Suprapubic skin (tissue), 4 donors: Measurements from ENCODE around the gene GABRR3. TPM values are rescaled to one million over a fixed set of nuclear protein-coding genes. Genes with fewer than 3 reads are reported as not detected.

Experiments used
- DNase-seq, 2 donors: peaks; one replicate each; pipeline ENCODE4 v3.0.0-alpha.2; 2019; ENCODE audit warnings: low spot score in 2 of 2
- H3K27ac ChIP-seq: fragments of 200-600 bp; sonication (generic); one replicate; pipeline ENCODE4 v1.5.1; 2019
- H3K27me3 ChIP-seq: fragments of 200-600 bp; sonication (generic); one replicate; pipeline ENCODE4 v1.5.1; 2019
- H3K36me3 ChIP-seq: fragments of 200-600 bp; sonication (generic); one replicate; pipeline ENCODE4 v1.5.1; 2019
- H3K4me1 ChIP-seq: fragments of 200-600 bp; sonication (generic); one replicate; pipeline ENCODE4 v1.5.1; 2019
- H3K4me3 ChIP-seq: fragments of 200-600 bp; sonication (generic); one replicate; pipeline ENCODE4 v1.5.1; 2019; ENCODE audit warnings: mild to moderate bottlenecking
- H3K9me3 ChIP-seq: fragments of 200-600 bp; sonication (generic); one replicate; pipeline ENCODE4 v1.5.1; 2019
- EP300 ChIP-seq: sonication (generic); formaldehyde crosslinking; IDR thresholded peaks from one replicate; pipeline ENCODE4 v1.6.1; 2017; ENCODE audit warnings: antibody characterized with exemption
- POLR2A ChIP-seq, 2 donors: fragments of 450-650 bp; IDR thresholded peaks; one replicate each; pipeline ENCODE4 v1.6.1; 2017; ENCODE audit warnings: antibody characterized with exemption in 2 of 2, mild to moderate bottlenecking in 2 of 2, moderate library complexity in 2 of 2
- POLR2AphosphoS5 ChIP-seq, 3 donors: sonication (generic); formaldehyde crosslinking; IDR thresholded peaks; one replicate each; pipeline ENCODE4 v1.6.1; 2017; ENCODE audit warnings: antibody characterized with exemption in 3 of 3
- WGBS: methylation state at CpG from one replicate; pipeline ENCODE4 v1.1.5; 2018; 5-methylcytosine and 5-hydroxymethylcytosine counted together
- total RNA-seq, 4 donors: library from RNA; depleted of rRNA; stranded (reverse); fragments of >200 nt; gene quantifications; one replicate each; pipeline ENCODE4 v1.1.0, GENCODE V29; 2016
- TF ChIP-seq, protein P1 (sequence below), 2 donors: fragments of 200-600 bp in 1 of 2; fragments of 450-650 bp in 1 of 2; sonication (generic) in 1 of 2; IDR thresholded peaks; one replicate each; pipeline ENCODE4 v1.5.1; 2016 to 2019; ENCODE audit warnings: antibody characterized with exemption in 2 of 2, mild to moderate bottlenecking in 1 of 2, moderate library complexity in 1 of 2

GABRR3 gene
- total RNA-seq, 4 donors from 2014 or later, result not detected

DNA sequence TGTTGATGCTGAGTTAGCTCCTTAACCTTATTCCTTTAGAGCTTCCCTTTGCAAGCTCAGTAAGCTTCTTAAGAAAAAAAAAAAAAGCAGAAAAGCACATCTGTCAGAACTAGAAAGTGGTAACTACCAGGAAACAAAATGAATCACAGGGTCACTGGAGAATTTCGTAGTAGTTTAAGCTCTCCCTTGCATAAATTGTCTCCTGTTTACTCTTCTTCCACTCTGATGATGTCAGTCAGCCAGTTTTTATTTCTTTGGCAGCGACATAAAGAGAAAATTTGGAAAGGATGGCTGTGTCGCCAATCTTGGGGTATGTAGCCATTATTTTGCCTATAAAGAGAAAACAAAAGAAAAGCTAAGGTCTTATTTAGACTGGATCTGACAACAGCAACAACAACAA lies 3.2 kb upstream of the GABRR3 start:
- no peak overlapping the region for H3K27ac ChIP-seq

DNA sequence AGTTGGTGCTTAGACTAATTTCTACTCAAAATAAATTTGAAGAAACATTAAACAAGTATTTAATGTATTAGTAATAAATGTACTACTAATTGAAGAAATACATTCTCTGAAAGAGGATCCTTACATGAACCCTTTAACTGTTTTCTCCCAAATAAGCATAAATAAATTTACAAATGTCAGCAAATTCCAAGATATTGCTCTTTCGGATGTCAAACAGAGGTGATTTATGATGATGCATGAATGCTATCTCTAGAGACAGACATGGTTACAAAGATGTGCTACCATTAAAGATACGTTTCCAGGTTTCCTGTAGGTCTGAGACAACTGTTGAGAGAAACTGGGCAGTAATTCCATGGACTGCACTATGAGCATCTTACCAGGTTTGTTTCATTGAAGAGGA lies 629 bp downstream of the GABRR3 start:
- H3K36me3 ChIP-seq, result no peaks in the 10 kb centered on the region
- 44% methylated on average over 2 of the region's 2 CpGs for WGBS
- DNase-seq, result no peak
- TF ChIP-seq EP300, result no peak
- TF ChIP-seq, protein P1, sequence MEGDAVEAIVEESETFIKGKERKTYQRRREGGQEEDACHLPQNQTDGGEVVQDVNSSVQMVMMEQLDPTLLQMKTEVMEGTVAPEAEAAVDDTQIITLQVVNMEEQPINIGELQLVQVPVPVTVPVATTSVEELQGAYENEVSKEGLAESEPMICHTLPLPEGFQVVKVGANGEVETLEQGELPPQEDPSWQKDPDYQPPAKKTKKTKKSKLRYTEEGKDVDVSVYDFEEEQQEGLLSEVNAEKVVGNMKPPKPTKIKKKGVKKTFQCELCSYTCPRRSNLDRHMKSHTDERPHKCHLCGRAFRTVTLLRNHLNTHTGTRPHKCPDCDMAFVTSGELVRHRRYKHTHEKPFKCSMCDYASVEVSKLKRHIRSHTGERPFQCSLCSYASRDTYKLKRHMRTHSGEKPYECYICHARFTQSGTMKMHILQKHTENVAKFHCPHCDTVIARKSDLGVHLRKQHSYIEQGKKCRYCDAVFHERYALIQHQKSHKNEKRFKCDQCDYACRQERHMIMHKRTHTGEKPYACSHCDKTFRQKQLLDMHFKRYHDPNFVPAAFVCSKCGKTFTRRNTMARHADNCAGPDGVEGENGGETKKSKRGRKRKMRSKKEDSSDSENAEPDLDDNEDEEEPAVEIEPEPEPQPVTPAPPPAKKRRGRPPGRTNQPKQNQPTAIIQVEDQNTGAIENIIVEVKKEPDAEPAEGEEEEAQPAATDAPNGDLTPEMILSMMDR (IDR thresholded peaks at IDR 0.05), result no peak
- H3K9me3 ChIP-seq, result no peaks in the 10 kb centered on the region
- no peak overlapping the region for H3K4me3 ChIP-seq
- H3K4me1 ChIP-seq, result no peaks in the 10 kb centered on the region
- H3K27me3 ChIP-seq, result peaks cover 11% of the 10 kb centered on the region
- H3K27ac ChIP-seq, result no peak overlapping the region

More for the DNA sequence above, 3.2 kb upstream of the GABRR3 start:
- Histone ChIP-seq H3K9me3 (no peaks in the 10 kb centered on the region), H3K27me3 (peaks cover 11% of the 10 kb centered on the region), H3K36me3 (no peaks in the 10 kb centered on the region), H3K4me3 (no peak overlapping the region), H3K4me1 (no peaks in the 10 kb centered on the region)
- 46% methylated on average over 3 of the region's 3 CpGs for WGBS
- DNase-seq, result no peak
- no peak for TF ChIP-seq POLR2AphosphoS5 (IDR thresholded peaks at IDR 0.05)
- no peak for TF ChIP-seq POLR2A (IDR thresholded peaks at IDR 0.05)
- no peak for TF ChIP-seq EP300

DNA sequence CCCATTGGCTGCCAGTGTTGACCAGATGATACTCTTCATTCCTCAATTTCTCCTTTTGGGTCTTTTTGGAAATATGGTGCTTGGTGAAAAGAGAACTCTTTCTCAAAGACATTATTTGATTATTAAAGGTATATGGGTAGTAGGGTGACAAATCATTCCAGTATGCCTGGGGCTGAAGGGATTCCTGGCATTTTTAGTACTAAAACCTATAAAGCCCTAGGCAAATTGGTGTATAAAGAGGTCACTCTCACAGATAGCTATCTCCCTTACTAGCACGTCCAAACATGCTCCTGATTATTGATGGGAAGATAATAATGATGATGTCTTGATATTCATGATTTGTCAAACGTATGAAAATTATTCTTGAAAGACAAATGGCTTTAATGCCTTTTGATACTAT lies 1.1 kb downstream of the GABRR3 start:
- Histone ChIP-seq H3K4me1 (no peaks in the 10 kb centered on the region), H3K36me3 (no peaks in the 10 kb centered on the region)
- WGBS, result 43% methylated on average over 2 of the region's 2 CpGs

DNA sequence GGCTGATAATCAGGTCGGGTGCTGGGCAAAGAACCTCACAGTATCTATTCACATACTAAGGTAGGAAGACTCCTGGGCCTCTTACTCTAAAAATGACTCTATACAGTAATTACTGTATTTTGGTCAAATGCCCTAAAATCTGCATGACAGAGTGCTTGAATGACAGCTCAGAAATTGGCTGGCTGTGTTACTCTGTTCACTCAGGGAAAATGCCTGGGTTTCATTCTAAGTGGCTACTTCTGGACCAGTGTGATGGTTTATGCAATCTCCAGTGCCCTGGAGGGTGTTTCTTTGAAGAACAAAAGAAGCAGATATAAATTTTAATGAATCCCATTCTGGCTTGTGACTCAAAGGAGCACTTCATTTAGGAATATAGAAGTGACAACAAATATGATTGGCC lies 2.2 kb downstream of the GABRR3 start:
- H3K36me3 ChIP-seq, result no peaks in the 10 kb centered on the region
- DNase-seq, result no peak
- 49% methylated on average over 1 of the region's 1 CpG for WGBS
- no peak overlapping the region for H3K27ac ChIP-seq
- TF ChIP-seq POLR2AphosphoS5 (IDR thresholded peaks at IDR 0.05) (no peak), EP300 (no peak), POLR2A (IDR thresholded peaks at IDR 0.05) (no peak)
- TF ChIP-seq, protein P1 (IDR thresholded peaks at IDR 0.05), result no peak
- no peak overlapping the region for H3K4me3 ChIP-seq
- H3K27me3 ChIP-seq, result peaks cover 11% of the 10 kb centered on the region
- no peaks in the 10 kb centered on the region for H3K9me3 ChIP-seq
- no peaks in the 10 kb centered on the region for H3K4me1 ChIP-seq

More for the DNA sequence above, 1.1 kb downstream of the GABRR3 start:
- no peaks in the 10 kb centered on the region for H3K9me3 ChIP-seq
- H3K4me3 ChIP-seq, result no peak overlapping the region
- TF ChIP-seq EP300 (no peak), POLR2A (IDR thresholded peaks at IDR 0.05) (no peak), POLR2AphosphoS5 (IDR thresholded peaks at IDR 0.05) (no peak)
- TF ChIP-seq, protein P1 (IDR thresholded peaks at IDR 0.05), result no peak
- no peak overlapping the region for H3K27ac ChIP-seq
- H3K27me3 ChIP-seq, result peaks cover 11% of the 10 kb centered on the region
- DNase-seq, result no peak

DNA sequence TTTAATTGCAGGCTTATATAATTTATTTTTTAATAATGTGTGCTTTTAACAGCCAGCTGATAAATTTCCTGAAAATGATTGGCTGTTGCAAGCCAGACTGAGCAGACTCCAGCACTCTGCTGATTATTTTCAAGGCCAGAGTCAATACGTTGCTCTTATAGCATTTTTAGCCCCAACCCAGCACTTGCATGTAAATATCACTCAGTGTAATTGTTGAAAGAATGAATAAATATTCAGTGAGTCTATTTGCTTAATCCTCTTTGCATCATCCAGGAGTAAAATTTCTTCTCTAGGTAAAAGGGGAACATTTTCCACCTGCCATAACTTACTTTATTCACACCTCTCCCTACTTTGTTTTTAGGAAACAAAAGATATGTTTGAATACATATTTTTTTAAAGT lies 2.9 kb downstream of the GABRR3 start:
- no peaks in the 10 kb centered on the region for H3K9me3 ChIP-seq
- WGBS, result 72% methylated on average over 1 of the region's 1 CpG
- no peak for DNase-seq

More for the DNA sequence above, 2.9 kb downstream of the GABRR3 start:
- Histone ChIP-seq H3K27ac (no peak overlapping the region), H3K27me3 (peaks cover 11% of the 10 kb centered on the region), H3K36me3 (no peaks in the 10 kb centered on the region), H3K4me1 (no peaks in the 10 kb centered on the region), H3K4me3 (no peak overlapping the region)
- TF ChIP-seq EP300 (no peak), POLR2A (IDR thresholded peaks at IDR 0.05) (no peak), POLR2AphosphoS5 (IDR thresholded peaks at IDR 0.05) (no peak)
- TF ChIP-seq, protein P1 (IDR thresholded peaks at IDR 0.05), result no peak
